Skin of body (tissue), 2 donors: ENCODE results near the gene SCGB1D2. TPM values are rescaled to one million over a fixed set of nuclear protein-coding genes. Genes with fewer than 3 reads are reported as not detected.

Experiments used
- DNase-seq: peaks from one replicate; lab custom pipeline; 2025; lab: John Stamatoyannopoulos, UW
- total RNA-seq: library from RNA; depleted of rRNA; stranded (reverse); fragments of >200 nt; gene quantifications from one replicate; pipeline ENCODE4 v1.2.3, GENCODE V29; 2014

Gene SCGB1D2
- total RNA-seq, 1 donor from 2014 or later, result not detected

GRCh38 chr11:62260261-62260953 is 18.4 kb downstream of the SCGB1D2 start:
- DNase-seq, result no peak

DNA sequence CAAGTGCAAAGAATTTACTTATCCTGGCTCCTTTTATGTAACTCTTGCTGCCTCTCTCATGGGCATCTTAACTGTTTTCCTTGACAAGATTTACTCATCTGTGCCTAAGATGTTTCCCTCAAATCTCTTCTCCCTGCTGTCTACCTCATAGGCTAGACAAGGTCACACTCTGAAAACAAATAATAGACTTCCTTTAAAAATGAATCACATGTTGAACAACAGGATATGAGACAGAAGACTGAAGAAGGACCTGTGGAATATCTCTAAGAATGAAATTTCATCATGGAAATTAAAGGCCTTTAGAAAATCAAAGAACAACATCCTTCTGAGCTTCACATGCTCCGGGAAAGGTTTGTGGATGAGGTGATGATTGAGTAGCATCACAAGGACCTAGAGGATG is 22.0 kb downstream of the SCGB1D2 start:
- DNase-seq, result no peak

DNA sequence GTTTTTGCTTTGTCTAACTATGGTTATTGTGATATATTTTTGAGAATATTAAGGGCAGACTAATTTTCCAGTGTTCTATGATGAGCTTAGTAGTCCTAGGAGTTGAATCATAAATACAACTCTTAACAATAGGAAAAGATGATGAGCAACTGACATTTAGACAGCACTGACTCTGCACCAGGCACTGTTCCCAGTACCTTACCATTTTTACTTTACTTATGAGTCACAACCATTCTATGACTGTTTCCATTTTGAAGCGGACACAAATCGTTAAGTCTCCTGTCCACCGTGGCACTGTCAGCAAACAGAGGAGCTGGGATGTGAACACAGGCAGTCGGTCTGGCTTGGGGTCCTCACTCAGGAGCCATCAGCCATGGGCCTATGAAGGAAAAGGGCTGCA is 24.5 kb downstream of the SCGB1D2 start:
- no peak for DNase-seq

GRCh38 chr11:62267050-62267449 is 25.0 kb downstream of the SCGB1D2 start:
- DNase-seq, result no peak

- DNase-seq, result no peak
Observed at GRCh38 chr11:62267576-62267975, 25.5 kb downstream of the SCGB1D2 start.

- no peak for DNase-seq
Observed at GRCh38 chr11:62269654-62270278, 27.7 kb downstream of the SCGB1D2 start, which contains the start of gene SCGB2A2. SCGB2A2 (plus strand) TSS chr11:62270158; CDS start chr11:62270217, 59 bp downstream.

- DNase-seq, result no peak
Observed at GRCh38 chr11:62273284-62273683, 31.2 kb downstream of the SCGB1D2 start.

GRCh38 chr11:62273789-62274275 is 31.8 kb downstream of the SCGB1D2 start:
- DNase-seq, result no peak

GRCh38 chr11:62280452-62280851 is 38.4 kb downstream of the SCGB1D2 start:
- no peak for DNase-seq

Other genes starting within 250 kb of the SCGB1D2 start
- 11.1 TPM for gene INCENP, start 118.2 kb upstream of the SCGB1D2 start, total RNA-seq
- gene SCGB1D1, start 52.0 kb upstream of the SCGB1D2 start, total RNA-seq, result not detected
- gene SCGB2A1, start 33.6 kb upstream of the SCGB1D2 start, total RNA-seq, result not detected
- gene SCGB2A2, start 27.9 kb downstream of the SCGB1D2 start, total RNA-seq, result 1.2 TPM
- not detected for gene SCGB1D4, start 56.8 kb downstream of the SCGB1D2 start, total RNA-seq
- gene ASRGL1, start 95.2 kb downstream of the SCGB1D2 start, total RNA-seq, result 1.5 TPM
- not detected for gene SCGB1A1, start 176.8 kb downstream of the SCGB1D2 start, total RNA-seq